ENCODE results near the gene ZBED6.
"Not testable (repeated sequence)": the region's sequence is repeated elsewhere in the genome, so short reads cannot be mapped to it uniquely, and the experiment has no call there.

Gene ZBED6

GRCh38 chr1:203826175-203826574 is 30.8 kb downstream of the ZBED6 start:
- Histone ChIP-seq H3K36me3 (replicated peaks in 1 of 2; ENCODE audit: control insufficient read depth in 2 of 2, insufficient read depth in 2 of 2, low read length in 2 of 2) (peaks cover 22 to 95% of the 10 kb centered on the region in 2 donors), H3K79me1 (ENCODE audit: low read depth, low read length) (peaks cover 8% of the 10 kb centered on the region), H3K4me3 (ENCODE audit: low read length in 2 of 2) (no peak overlapping the region), H3K9ac (ENCODE audit: low read depth, low read length, poor library complexity) (no peak overlapping the region), H3K14ac (ENCODE audit: low read length) (no peak overlapping the region), H3K27me3 (ENCODE audit: control insufficient read depth in 3 of 3, insufficient read depth in 3 of 3, low read depth in 1 of 3, low read length in 3 of 3) (no peaks in the 10 kb centered on the region), H2AK5ac (ENCODE audit: low read depth, low read length) (no peak overlapping the region), H3K23ac (ENCODE audit: low read depth, low read length, poor library complexity) (no peak overlapping the region), H4K91ac (ENCODE audit: low read depth, low read length, poor library complexity) (no peak overlapping the region), H3K18ac (ENCODE audit: low read length) (no peak overlapping the region), H4K8ac (ENCODE audit: low read depth, low read length) (no peak overlapping the region), H3K9me3 (replicated peaks in 1 of 2; ENCODE audit: control insufficient read depth in 2 of 2, insufficient read depth in 1 of 2, low read depth in 1 of 2, low read length in 2 of 2) (peaks cover 0 to 3% of the 10 kb centered on the region in 2 donors), H2BK12ac (ENCODE audit: low read length) (no peak overlapping the region), H3K4ac (ENCODE audit: low read length) (no peak overlapping the region), H2AFZ (ENCODE audit: low read length) (no peak overlapping the region), H3K4me2 (ENCODE audit: insufficient read depth, low read length, poor library complexity, severe bottlenecking) (no peak overlapping the region), H2BK120ac (ENCODE audit: low read depth, low read length) (no peak overlapping the region), H2BK5ac (ENCODE audit: low read length) (no peak overlapping the region), H3K27ac (replicated peaks; ENCODE audit: low read length) (no peak overlapping the region), H3K4me1 (ENCODE audit: control insufficient read depth in 2 of 2, insufficient read depth in 1 of 2, low read depth in 1 of 2, low read length in 2 of 2) (no peaks in the 10 kb centered on the region), H2BK15ac (ENCODE audit: low read length) (no peak overlapping the region)
- no CpG with 5 or more reads among the region's 2 CpGs for WGBS, 2 donors (ENCODE audit: extremely low coverage in 2 of 2, insufficient read length in 2 of 2, insufficient replicate concordance in 1 of 2)
- DNase-seq (ENCODE audit: low spot score) = no peak

- no peak overlapping the region for H3K27ac ChIP-seq (replicated peaks; ENCODE audit: low read length)
- H2AK5ac ChIP-seq (ENCODE audit: low read depth, low read length) = no peak overlapping the region
- no peak overlapping the region for H2BK15ac ChIP-seq (ENCODE audit: low read length)
Observed at GRCh38 chr1:203828002-203828401, 32.6 kb downstream of the ZBED6 start.

GRCh38 chr1:203828503-203828902 is 33.1 kb downstream of the ZBED6 start:
- Histone ChIP-seq H3K36me3 (replicated peaks in 1 of 2; ENCODE audit: control insufficient read depth in 2 of 2, insufficient read depth in 2 of 2, low read length in 2 of 2) (peaks cover 11 to 92% of the 10 kb centered on the region in 2 donors), H3K9ac (ENCODE audit: low read depth, low read length, poor library complexity) (no peak overlapping the region)
- WGBS, 2 donors (ENCODE audit: extremely low coverage in 2 of 2, insufficient read length in 2 of 2, insufficient replicate concordance in 1 of 2) = no CpG with 5 or more reads among the region's 1 CpG

More at GRCh38 chr1:203828002-203828401, 32.6 kb downstream of the ZBED6 start:
- peaks cover 5% of the 10 kb centered on the region for H3K79me1 ChIP-seq (ENCODE audit: low read depth, low read length)
- no peak overlapping the region for H3K4ac ChIP-seq (ENCODE audit: low read length)
- no peak overlapping the region for H3K9ac ChIP-seq (ENCODE audit: low read depth, low read length, poor library complexity)
- no peak overlapping the region for H3K4me3 ChIP-seq (ENCODE audit: low read length in 2 of 2)
- no peak overlapping the region for H4K8ac ChIP-seq (ENCODE audit: low read depth, low read length)
- no peaks in the 10 kb centered on the region for H3K9me3 ChIP-seq (replicated peaks in 1 of 2; ENCODE audit: control insufficient read depth in 2 of 2, insufficient read depth in 1 of 2, low read depth in 1 of 2, low read length in 2 of 2)
- no peak overlapping the region for H3K18ac ChIP-seq (ENCODE audit: low read length)
- no peak for DNase-seq (ENCODE audit: low spot score)
- peaks cover 15 to 94% of the 10 kb centered on the region in 2 donors for H3K36me3 ChIP-seq (replicated peaks in 1 of 2; ENCODE audit: control insufficient read depth in 2 of 2, insufficient read depth in 2 of 2, low read length in 2 of 2)
- no peak overlapping the region for H3K4me2 ChIP-seq (ENCODE audit: insufficient read depth, low read length, poor library complexity, severe bottlenecking)
- no peaks in the 10 kb centered on the region for H3K4me1 ChIP-seq (ENCODE audit: control insufficient read depth in 2 of 2, insufficient read depth in 1 of 2, low read depth in 1 of 2, low read length in 2 of 2)
- no peak overlapping the region for H3K14ac ChIP-seq (ENCODE audit: low read length)
- H3K23ac ChIP-seq (ENCODE audit: low read depth, low read length, poor library complexity) = no peak overlapping the region
- no CpG with 5 or more reads among the region's 5 CpGs for WGBS, 2 donors (ENCODE audit: extremely low coverage in 2 of 2, insufficient read length in 2 of 2, insufficient replicate concordance in 1 of 2)
- H2BK120ac ChIP-seq (ENCODE audit: low read depth, low read length) = no peak overlapping the region
- no peak overlapping the region for H2AFZ ChIP-seq (ENCODE audit: low read length)
- H2BK12ac ChIP-seq (ENCODE audit: low read length) = no peak overlapping the region
- H2BK5ac ChIP-seq (ENCODE audit: low read length) = no peak overlapping the region
- no peak overlapping the region for H4K91ac ChIP-seq (ENCODE audit: low read depth, low read length, poor library complexity)
- H3K27me3 ChIP-seq (ENCODE audit: control insufficient read depth in 3 of 3, insufficient read depth in 3 of 3, low read depth in 1 of 3, low read length in 3 of 3) = no peaks in the 10 kb centered on the region

GRCh38 chr1:203829247-203829646 is 33.8 kb downstream of the ZBED6 start:
- not testable (repeated sequence) for H3K27me3 ChIP-seq (ENCODE audit: control insufficient read depth in 3 of 3, insufficient read depth in 3 of 3, low read depth in 1 of 3, low read length in 3 of 3); H3K9me3 ChIP-seq (replicated peaks in 1 of 2; ENCODE audit: control insufficient read depth in 2 of 2, insufficient read depth in 1 of 2, low read depth in 1 of 2, low read length in 2 of 2); H3K27ac ChIP-seq (replicated peaks; ENCODE audit: low read length); H3K4ac ChIP-seq (ENCODE audit: low read length); H3K23ac ChIP-seq (ENCODE audit: low read depth, low read length, poor library complexity); H4K8ac ChIP-seq (ENCODE audit: low read depth, low read length); H3K9ac ChIP-seq (ENCODE audit: low read depth, low read length, poor library complexity); H2AK5ac ChIP-seq (ENCODE audit: low read depth, low read length); H3K4me3 ChIP-seq (ENCODE audit: low read length in 2 of 2); H2BK5ac ChIP-seq (ENCODE audit: low read length); H3K4me2 ChIP-seq (ENCODE audit: insufficient read depth, low read length, poor library complexity, severe bottlenecking); H3K14ac ChIP-seq (ENCODE audit: low read length); H2BK12ac ChIP-seq (ENCODE audit: low read length); DNase-seq (ENCODE audit: low spot score); H3K18ac ChIP-seq (ENCODE audit: low read length); H2AFZ ChIP-seq (ENCODE audit: low read length); H3K79me1 ChIP-seq (ENCODE audit: low read depth, low read length); H2BK120ac ChIP-seq (ENCODE audit: low read depth, low read length); H3K4me1 ChIP-seq (ENCODE audit: control insufficient read depth in 2 of 2, insufficient read depth in 1 of 2, low read depth in 1 of 2, low read length in 2 of 2); H4K91ac ChIP-seq (ENCODE audit: low read depth, low read length, poor library complexity); H2BK15ac ChIP-seq (ENCODE audit: low read length)
- WGBS, 2 donors (ENCODE audit: extremely low coverage in 2 of 2, insufficient read length in 2 of 2, insufficient replicate concordance in 1 of 2) = no CpG with 5 or more reads among the region's 5 CpGs
- peaks cover 11 to 92% of the 10 kb centered on the region in 2 donors for H3K36me3 ChIP-seq (replicated peaks in 1 of 2; ENCODE audit: control insufficient read depth in 2 of 2, insufficient read depth in 2 of 2, low read length in 2 of 2)

More at GRCh38 chr1:203828503-203828902, 33.1 kb downstream of the ZBED6 start:
- Histone ChIP-seq H3K23ac (ENCODE audit: low read depth, low read length, poor library complexity) (no peak overlapping the region), H3K14ac (ENCODE audit: low read length) (no peak overlapping the region), H2AK5ac (ENCODE audit: low read depth, low read length) (no peak overlapping the region), H3K4me1 (ENCODE audit: control insufficient read depth in 2 of 2, insufficient read depth in 1 of 2, low read depth in 1 of 2, low read length in 2 of 2) (no peaks in the 10 kb centered on the region), H3K79me1 (ENCODE audit: low read depth, low read length) (peaks cover 3% of the 10 kb centered on the region), H4K8ac (ENCODE audit: low read depth, low read length) (no peak overlapping the region), H4K91ac (ENCODE audit: low read depth, low read length, poor library complexity) (no peak overlapping the region), H2BK15ac (ENCODE audit: low read length) (no peak overlapping the region), H3K4me2 (ENCODE audit: insufficient read depth, low read length, poor library complexity, severe bottlenecking) (no peak overlapping the region), H3K18ac (ENCODE audit: low read length) (no peak overlapping the region), H3K27me3 (ENCODE audit: control insufficient read depth in 3 of 3, insufficient read depth in 3 of 3, low read depth in 1 of 3, low read length in 3 of 3) (no peaks in the 10 kb centered on the region), H2BK5ac (ENCODE audit: low read length) (no peak overlapping the region), H3K27ac (replicated peaks; ENCODE audit: low read length) (no peak overlapping the region), H2AFZ (ENCODE audit: low read length) (no peak overlapping the region), H2BK120ac (ENCODE audit: low read depth, low read length) (no peak overlapping the region), H3K4me3 (ENCODE audit: low read length in 2 of 2) (no peak overlapping the region), H3K9me3 (replicated peaks in 1 of 2; ENCODE audit: control insufficient read depth in 2 of 2, insufficient read depth in 1 of 2, low read depth in 1 of 2, low read length in 2 of 2) (no peaks in the 10 kb centered on the region), H3K4ac (ENCODE audit: low read length) (no peak overlapping the region), H2BK12ac (ENCODE audit: low read length) (no peak overlapping the region)
- no peak for DNase-seq (ENCODE audit: low spot score)
